ENCODE measurements around the gene GRM1.

DNA sequence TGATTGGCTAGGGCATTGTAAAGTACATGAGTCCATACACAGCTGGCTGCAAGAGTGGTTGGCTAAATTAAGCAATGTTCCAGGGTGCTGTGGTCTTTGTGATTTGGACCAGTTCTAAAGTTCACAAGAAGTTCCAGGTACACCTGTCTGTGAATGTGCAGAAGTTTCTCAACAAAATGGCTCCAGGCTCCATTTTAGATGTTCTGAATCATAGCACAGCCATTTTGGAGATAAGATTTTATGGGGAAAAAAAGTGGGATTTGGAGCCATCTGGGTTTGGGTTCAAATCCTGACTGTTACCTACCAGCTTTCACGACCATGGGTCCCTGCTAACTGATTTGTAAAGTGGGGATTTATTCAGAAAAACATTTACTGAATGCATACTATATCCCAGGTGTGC is 82.1 kb downstream of the GRM1 start:
- TF ChIP-seq PCBP2 (IDR thresholded peaks at IDR 0.05; ENCODE audit: low read depth, low read length, poor library complexity, severe bottlenecking) (no peak), TEAD1 (CRISPR knock-in tag; IDR thresholded peaks at IDR 0.05) (no peak), MEF2D (tag; conservative IDR thresholded peaks at IDR 0.05; ENCODE audit: low read depth) (no peak), FOXM1 (IDR thresholded peaks at IDR 0.05; ENCODE audit: low read depth) (no peak), FOXM1 (CRISPR knock-in tag; IDR thresholded peaks at IDR 0.05; ENCODE audit: low read depth) (no peak)
- TF ChIP-seq, protein P1, sequence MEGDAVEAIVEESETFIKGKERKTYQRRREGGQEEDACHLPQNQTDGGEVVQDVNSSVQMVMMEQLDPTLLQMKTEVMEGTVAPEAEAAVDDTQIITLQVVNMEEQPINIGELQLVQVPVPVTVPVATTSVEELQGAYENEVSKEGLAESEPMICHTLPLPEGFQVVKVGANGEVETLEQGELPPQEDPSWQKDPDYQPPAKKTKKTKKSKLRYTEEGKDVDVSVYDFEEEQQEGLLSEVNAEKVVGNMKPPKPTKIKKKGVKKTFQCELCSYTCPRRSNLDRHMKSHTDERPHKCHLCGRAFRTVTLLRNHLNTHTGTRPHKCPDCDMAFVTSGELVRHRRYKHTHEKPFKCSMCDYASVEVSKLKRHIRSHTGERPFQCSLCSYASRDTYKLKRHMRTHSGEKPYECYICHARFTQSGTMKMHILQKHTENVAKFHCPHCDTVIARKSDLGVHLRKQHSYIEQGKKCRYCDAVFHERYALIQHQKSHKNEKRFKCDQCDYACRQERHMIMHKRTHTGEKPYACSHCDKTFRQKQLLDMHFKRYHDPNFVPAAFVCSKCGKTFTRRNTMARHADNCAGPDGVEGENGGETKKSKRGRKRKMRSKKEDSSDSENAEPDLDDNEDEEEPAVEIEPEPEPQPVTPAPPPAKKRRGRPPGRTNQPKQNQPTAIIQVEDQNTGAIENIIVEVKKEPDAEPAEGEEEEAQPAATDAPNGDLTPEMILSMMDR (IDR thresholded peaks at IDR 0.05 in 2 of 3, conservative IDR thresholded peaks at IDR 0.05 in 1 of 3; ENCODE audit: insufficient read depth in 2 of 3, low read depth in 1 of 3, low read length in 3 of 3), result no peak
